Body of pancreas (tissue), 4 donors: ENCODE measurements around the gene ERBB4.

Experiments used
- POLR2A ChIP-seq, 3 donors: fragments of 450-650 bp; IDR thresholded peaks; one replicate each; pipeline ENCODE4 v1.6.1; 2016; ENCODE audit warnings: antibody characterized with exemption in 3 of 3, mild to moderate bottlenecking in 2 of 3
- TF ChIP-seq, protein P1 (sequence below), 7 experiments: fragments of 450-650 bp in 4 of 7; fragments of 200-600 bp in 3 of 7; sonication (generic) in 3 of 7; IDR thresholded peaks; one replicate each; pipeline ENCODE4 v1.5.1; 2016 to 2019; ENCODE audit warnings: antibody characterized with exemption in 7 of 7

- TF ChIP-seq, protein P1, sequence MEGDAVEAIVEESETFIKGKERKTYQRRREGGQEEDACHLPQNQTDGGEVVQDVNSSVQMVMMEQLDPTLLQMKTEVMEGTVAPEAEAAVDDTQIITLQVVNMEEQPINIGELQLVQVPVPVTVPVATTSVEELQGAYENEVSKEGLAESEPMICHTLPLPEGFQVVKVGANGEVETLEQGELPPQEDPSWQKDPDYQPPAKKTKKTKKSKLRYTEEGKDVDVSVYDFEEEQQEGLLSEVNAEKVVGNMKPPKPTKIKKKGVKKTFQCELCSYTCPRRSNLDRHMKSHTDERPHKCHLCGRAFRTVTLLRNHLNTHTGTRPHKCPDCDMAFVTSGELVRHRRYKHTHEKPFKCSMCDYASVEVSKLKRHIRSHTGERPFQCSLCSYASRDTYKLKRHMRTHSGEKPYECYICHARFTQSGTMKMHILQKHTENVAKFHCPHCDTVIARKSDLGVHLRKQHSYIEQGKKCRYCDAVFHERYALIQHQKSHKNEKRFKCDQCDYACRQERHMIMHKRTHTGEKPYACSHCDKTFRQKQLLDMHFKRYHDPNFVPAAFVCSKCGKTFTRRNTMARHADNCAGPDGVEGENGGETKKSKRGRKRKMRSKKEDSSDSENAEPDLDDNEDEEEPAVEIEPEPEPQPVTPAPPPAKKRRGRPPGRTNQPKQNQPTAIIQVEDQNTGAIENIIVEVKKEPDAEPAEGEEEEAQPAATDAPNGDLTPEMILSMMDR (IDR thresholded peaks at IDR 0.05), result no peak
- no peak for TF ChIP-seq POLR2A (IDR thresholded peaks at IDR 0.05)
These were observed 267.0 kb downstream of the ERBB4 start for GRCh38 chr2:212271583-212271982.
